Breast epithelium (tissue), 3 donors: ENCODE results near the gene ARID1B.

Source experiments
- CTCF ChIP-seq, 3 donors: fragments of 450-650 bp; IDR thresholded peaks; one replicate each; pipeline ENCODE4 v1.5.1; 2016 to 2017; ENCODE audit warnings: antibody characterized with exemption in 3 of 3, mild to moderate bottlenecking in 3 of 3, moderate library complexity in 3 of 3
- POLR2A ChIP-seq: fragments of 450-650 bp; IDR thresholded peaks from one replicate; pipeline ENCODE4 v1.6.1; 2016; ENCODE audit warnings: antibody characterized with exemption, mild to moderate bottlenecking, moderate library complexity

- TF ChIP-seq CTCF (IDR thresholded peaks at IDR 0.05) (no peak), POLR2A (no peak)
Measured at GRCh38 chr6:157253699-157254098, 476.5 kb downstream of the ARID1B start.
